GM23338 (cell line): Measurements from ENCODE around the gene CPXM1. TPM values are rescaled to one million over a fixed set of nuclear protein-coding genes. Genes with fewer than 3 reads are reported as not detected.
A peak's percentile ranks its signal among the peaks of the same experiment; 100 is the strongest.

Experiments
- ATAC-seq: fragments of 200-7000 bp; cut with Tn5 transposase; 3 replicates; pipeline ENCODE4 v1.9.1; 2020
- DNase-seq: peaks from one replicate; pipeline ENCODE4 v3.0.0-alpha.2; 2015; ENCODE audit warnings: low spot score
- H2AFZ ChIP-seq: fragments of 200-600 bp; sonication (generic); 2 replicates; pipeline ENCODE4 v1.8.0; 2016; ENCODE audit warnings: antibody characterized with exemption, mild to moderate bottlenecking, moderate library complexity
- H3F3A ChIP-seq: fragments of 200-600 bp; sonication (generic); replicated peaks from 2 replicates; pipeline ENCODE4 v1.8.0; 2017; ENCODE audit warnings: antibody characterized with exemption, mixed run types, low read depth
- H3K27ac ChIP-seq: fragments of 200-600 bp; sonication (generic); 2 replicates; pipeline ENCODE4 v1.6.1; 2016; ENCODE audit warnings: low read depth
- H3K27me3 ChIP-seq: fragments of 200-600 bp; sonication (generic); 2 replicates; pipeline ENCODE4 v1.8.0; 2016; ENCODE audit warnings: mild to moderate bottlenecking, mixed run types, moderate library complexity; ENCODE audit not compliant: insufficient read depth
- H3K36me3 ChIP-seq: fragments of 200-600 bp; sonication (generic); 2 replicates; pipeline ENCODE4 v1.8.0; 2016; ENCODE audit warnings: mild to moderate bottlenecking; ENCODE audit not compliant: insufficient read depth
- H3K4me1 ChIP-seq: fragments of 200-600 bp; sonication (generic); 2 replicates; pipeline ENCODE4 v1.8.0; 2016; ENCODE audit warnings: mild to moderate bottlenecking, moderate library complexity; ENCODE audit not compliant: insufficient read depth
- H3K4me2 ChIP-seq: fragments of 200-600 bp; sonication (generic); 2 replicates; pipeline ENCODE4 v1.7.1; 2017; ENCODE audit warnings: mixed run types
- H3K4me3 ChIP-seq: fragments of 200-600 bp; sonication (generic); 2 replicates; pipeline ENCODE4 v1.6.1; 2016; ENCODE audit warnings: mixed run types
- H3K79me2 ChIP-seq: fragments of 200-600 bp; sonication (generic); replicated peaks from 2 replicates; pipeline ENCODE4 v1.8.0; 2017; ENCODE audit warnings: mild to moderate bottlenecking; ENCODE audit not compliant: insufficient read depth
- H3K9me2 ChIP-seq: fragments of 200-600 bp; sonication (generic); 2 replicates; pipeline ENCODE4 v1.8.0; 2017; ENCODE audit not compliant: insufficient read depth
- H4K20me1 ChIP-seq: fragments of 200-600 bp; sonication (generic); replicated peaks from 2 replicates; pipeline ENCODE4 v1.8.0; 2017; ENCODE audit warnings: mild to moderate bottlenecking; ENCODE audit not compliant: insufficient read depth
- H3K27ac Mint-ChIP-seq: 2 replicates; pipeline ENCODE4 v1.8.0; 2020; ENCODE audit warnings: inconsistent platforms, mild to moderate bottlenecking, moderate library complexity, mixed read lengths
- H3K27me3 Mint-ChIP-seq: 3 replicates; pipeline ENCODE4 v1.8.0; 2022; ENCODE audit warnings: low read depth, mild to moderate bottlenecking, moderate library complexity, mixed read lengths, inconsistent platforms; ENCODE audit not compliant: insufficient read depth, poor library complexity
- H3K36me3 Mint-ChIP-seq: 3 replicates; pipeline ENCODE4 v1.8.0; 2021; ENCODE audit warnings: low read depth, mild to moderate bottlenecking, inconsistent platforms, moderate library complexity, mixed read lengths
- H3K4me1 Mint-ChIP-seq: 3 replicates; pipeline ENCODE4 v1.8.0; 2020; ENCODE audit warnings: mild to moderate bottlenecking, inconsistent platforms, mixed read lengths
- H3K4me3 Mint-ChIP-seq: 3 replicates; pipeline ENCODE4 v1.8.0; 2021; ENCODE audit warnings: moderate library complexity, mild to moderate bottlenecking, inconsistent platforms, mixed read lengths
- H3K9me3 Mint-ChIP-seq: 3 replicates; pipeline ENCODE4 v1.8.0; 2020; ENCODE audit warnings: moderate library complexity, mild to moderate bottlenecking, inconsistent platforms, mixed read lengths
- CTCF ChIP-seq, 2 experiments: fragments of 200-600 bp in 1 of 2; sonication (generic) in 1 of 2; conservative IDR thresholded peaks; 2 replicates each; pipeline versions ENCODE4 v1.5.1 to v1.6.1; 2016 to 2017; ENCODE audit warnings: antibody characterized with exemption in 2 of 2, low read depth in 2 of 2, mild to moderate bottlenecking in 2 of 2, moderate library complexity in 1 of 2
- EZH2 ChIP-seq: fragments of 200-600 bp; sonication (generic); IDR thresholded peaks from one replicate; pipeline ENCODE4 v1.8.0; 2017; ENCODE audit warnings: antibody characterized with exemption, mild to moderate bottlenecking, low read depth; ENCODE audit not compliant: unreplicated experiment
- EZH2phosphoT487 ChIP-seq: fragments of 200-600 bp; sonication (generic); IDR thresholded peaks from one replicate; pipeline ENCODE4 v1.8.1; 2018; ENCODE audit warnings: antibody characterized with exemption; ENCODE audit not compliant: unreplicated experiment
- POLR2AphosphoS5 ChIP-seq: IDR thresholded peaks from 2 replicates; pipeline ENCODE4 v1.6.1; 2016; ENCODE audit warnings: antibody characterized with exemption, low read depth
- ZNF114 ChIP-seq: fragments of 250-450 bp; sonication (Bioruptor Pico); IDR thresholded peaks from 2 replicates; pipeline ENCODE4 v1.5.0; 2020; ENCODE audit warnings: mild to moderate bottlenecking, moderate library complexity
- polyA plus RNA-seq: library from polyadenylated mRNA; unstranded; fragments of >200 nt; fragmentation: Nextera tagmentation; extraction: Ambion mirVana; gene quantifications from 2 replicates; pipeline ENCODE4 v1.2.1, GENCODE V29; 2016
- total RNA-seq: library from RNA; depleted of rRNA; stranded (reverse); fragments of >200 nt; shearing (Covaris generic); gene quantifications from 2 replicates; pipeline ENCODE4 v1.2.3, GENCODE V29; 2014

Gene CPXM1
- total and polyA plus RNA-seq, 2 experiments from 2014 or later: 17.0 to 29.3 TPM

GRCh38 chr20:2804852-2805688 is 4.6 kb upstream of the CPXM1 start:
- Histone ChIP-seq H3K27me3 (peaks cover 99% of the 10 kb centered on the region), H4K20me1 (peaks cover 3% of the 10 kb centered on the region; the same call in 1 of the 2 replicates), H3K79me2 (no peaks in the 10 kb centered on the region), H3K36me3 (no peaks in the 10 kb centered on the region), H3K27ac (no peak overlapping the region), H3K4me2 (peak overlapping the region; percentile 73), H3K4me1 (peaks cover 28% of the 10 kb centered on the region), H3K9me2 (no peaks in the 10 kb centered on the region), H3F3A (0 out of 2 replicates have a peak, but pooled peaks cover 4% of the 10 kb centered on the region), H2AFZ (peak overlapping the region; percentile 83), H3K4me3 (peak overlapping the region; percentile 51)
- peak; percentile 36 for ATAC-seq
- Mint-ChIP-seq H3K4me1 (peaks cover 26% of the 10 kb centered on the region), H3K27me3 (peaks cover 93% of the 10 kb centered on the region), H3K36me3 (no peaks in the 10 kb centered on the region; the same call in 1 of the 3 replicates), H3K27ac (no peak overlapping the region), H3K4me3 (peak overlapping the region; percentile 61), H3K9me3 (no peaks in the 10 kb centered on the region; the same call in 2 of the 3 replicates)
- TF ChIP-seq EZH2 (peak; percentile 88), CTCF (conservative IDR thresholded peaks at IDR 0.05; ENCODE audit: low read depth in 2 of 2) (no peak)
- DNase-seq: peak; percentile 71

GRCh38 chr20:2804041-2804828 is 3.8 kb upstream of the CPXM1 start:
- no peak for DNase-seq
- peaks cover 35% of the 10 kb centered on the region for H3K4me1 ChIP-seq
- peak overlapping the region; percentile 54 for H3K4me3 Mint-ChIP-seq
- no peak overlapping the region for H3K27ac Mint-ChIP-seq
- H3K9me2 ChIP-seq: no peaks in the 10 kb centered on the region
- H3K36me3 Mint-ChIP-seq: no peaks in the 10 kb centered on the region; the same call in none of the 3 replicates
- ATAC-seq: no peak
- peak overlapping the region; percentile 83; the same call in 1 of the 2 replicates for H2AFZ ChIP-seq
- peaks cover 3% of the 10 kb centered on the region; the same call in 1 of the 2 replicates for H4K20me1 ChIP-seq
- TF ChIP-seq EZH2phosphoT487 (no peak), POLR2AphosphoS5 (no peak), EZH2 (peak; percentile 85), ZNF114 (no peak)
- H3K36me3 ChIP-seq: no peaks in the 10 kb centered on the region
- peak overlapping the region; percentile 73 for H3K4me2 ChIP-seq
- peaks cover 35% of the 10 kb centered on the region for H3K4me1 Mint-ChIP-seq
- peaks cover 95% of the 10 kb centered on the region for H3K27me3 Mint-ChIP-seq
- no peak overlapping the region for H3K27ac ChIP-seq
- H3K27me3 ChIP-seq: peaks cover 99% of the 10 kb centered on the region
- no peaks in the 10 kb centered on the region for H3K79me2 ChIP-seq
- H3F3A ChIP-seq: 0 out of 2 replicates have a peak, but pooled peaks cover 4% of the 10 kb centered on the region
- H3K4me3 ChIP-seq: peak overlapping the region; percentile 51; the same call in 1 of the 2 replicates
- no peaks in the 10 kb centered on the region; the same call in 2 of the 3 replicates for H3K9me3 Mint-ChIP-seq
